HepG2 (cell line): ENCODE measurements around the gene ERICH6. TPM values are rescaled to one million over a fixed set of nuclear protein-coding genes. Genes with fewer than 3 reads are reported as not detected.

ENCODE experiments used
- ATAC-seq: fragments of 200-7000 bp; cut with Tn5 transposase; 3 replicates; pipeline ENCODE4 v1.9.1; 2020; ENCODE audit warnings: mild to moderate bottlenecking, moderate library complexity
- BruUV-seq: library from RNA; stranded (reverse); fragments of 400-500 nt; replicated peaks from 2 replicates; lab custom pipeline; 2021; lab: Mats Ljungman, UMichigan
- CTCF ChIA-PET: fragments of 300-600 bp; formaldehyde crosslinking; extraction: SDS; loops from one replicate; lab custom pipeline; 2021; ENCODE audit warnings: low total read pairs, inconsistent platforms, low intra/inter-chr PET ratio; lab: Yijun Ruan, JAX
- POLR2A ChIA-PET: fragments of 350-600 bp; sonication (Branson Sonifier 250); formaldehyde crosslinking; loops from one replicate; lab custom pipeline; 2020; ENCODE audit warnings: antibody characterized with exemption, inconsistent platforms; lab: Yijun Ruan, JAX
- DNase-seq: peaks from one replicate; pipeline ENCODE4 v3.0.0-alpha.2; 2015; ENCODE audit warnings: low spot score
- FAIRE-seq: peaks from 3 replicates; lab custom pipeline; 2011; peaks lifted over from hg19 to GRCh38; lab: Jason Lieb, UNC
- H2AFZ ChIP-seq: one replicate; pipeline ENCODE4 v1.6.1; 2011; ENCODE audit warnings: low read length, inconsistent platforms
- H3K27ac ChIP-seq: fragments of 300-600 bp; 3 replicates; pipeline ENCODE4 v1.8.0; 2011; ENCODE audit warnings: mixed run types, mild to moderate bottlenecking, mixed read lengths, low read length, inconsistent platforms; ENCODE audit not compliant: insufficient read depth; ENCODE audit errors: extremely low read length
- H3K27me3 ChIP-seq, 2 experiments: fragments of 200-600 bp in 1 of 2; 2 replicates in 1 of 2; 3 replicates in 1 of 2; pipeline versions ENCODE4 v1.6.0 to v1.8.0; 2011; ENCODE audit warnings: low read length in 2 of 2, mild to moderate bottlenecking in 2 of 2, moderate library complexity in 2 of 2, inconsistent platforms in 1 of 2; ENCODE audit not compliant: insufficient read depth in 2 of 2, control insufficient read depth in 1 of 2
- H3K36me3 ChIP-seq, 2 experiments: fragments of 200-600 bp in 1 of 2; replicated peaks in 1 of 2; 2 replicates in 1 of 2; 3 replicates in 1 of 2; pipeline versions ENCODE4 v1.5.1 to v1.8.0; 2011; ENCODE audit warnings: low read length in 2 of 2, inconsistent platforms in 1 of 2; ENCODE audit not compliant: insufficient read depth in 2 of 2, control insufficient read depth in 1 of 2
- H3K4me1 ChIP-seq: 2 replicates; pipeline ENCODE4 v1.5.1; 2012; ENCODE audit warnings: low read length, inconsistent platforms; ENCODE audit not compliant: insufficient read depth
- H3K4me2 ChIP-seq: 2 replicates; pipeline ENCODE4 v1.6.0; 2011; ENCODE audit warnings: low read depth, low read length, inconsistent platforms
- H3K4me3 ChIP-seq, 3 experiments: fragments of 200-600 bp in 1 of 3; sonication (generic), shearing (Covaris generic) in 1 of 3; replicated peaks in 1 of 3; 2 replicates each; pipeline ENCODE4 v1.5.1; 2011 to 2016; ENCODE audit warnings: low read length in 3 of 3, inconsistent platforms in 2 of 3, low read depth in 2 of 3, mild to moderate bottlenecking in 2 of 3, control low read depth in 1 of 3, mixed read lengths in 1 of 3; ENCODE audit not compliant: insufficient read depth in 1 of 3
- H3K79me2 ChIP-seq: one replicate; pipeline ENCODE4 v1.6.1; 2011; ENCODE audit warnings: low read length, inconsistent platforms; ENCODE audit not compliant: insufficient read depth
- H3K9ac ChIP-seq: 2 replicates; pipeline ENCODE4 v1.6.0; 2011; ENCODE audit warnings: mild to moderate bottlenecking, low read depth, low read length, inconsistent platforms; ENCODE audit not compliant: insufficient read depth
- H3K9me3 ChIP-seq: 2 replicates; pipeline ENCODE4 v1.5.1; 2012; ENCODE audit warnings: mild to moderate bottlenecking, low read length
- H4K20me1 ChIP-seq: 2 replicates; pipeline ENCODE4 v1.6.0; 2011; ENCODE audit warnings: inconsistent platforms, mild to moderate bottlenecking, low read length, moderate library complexity; ENCODE audit not compliant: insufficient read depth
- NCOA5 ChIP-seq: sonication (generic); formaldehyde crosslinking; IDR thresholded peaks from 2 replicates; pipeline ENCODE4 v1.4.0; 2020; ENCODE audit warnings: missing genetic modification reagents
- PHF8 ChIP-seq: sonication (generic); formaldehyde crosslinking; IDR thresholded peaks from 2 replicates; pipeline ENCODE4 v1.5.0; 2020; ENCODE audit warnings: missing genetic modification reagents
- SRY ChIP-seq: sonication (generic); formaldehyde crosslinking; IDR thresholded peaks from 2 replicates; pipeline ENCODE4 v1.8.0; 2022; ENCODE audit warnings: mild to moderate bottlenecking, missing genetic modification reagents
- YEATS4 ChIP-seq: sonication (generic); formaldehyde crosslinking; IDR thresholded peaks from 2 replicates; pipeline ENCODE4 v1.4.0; 2020; ENCODE audit warnings: missing genetic modification reagents, borderline replicate concordance
- ZNF230 ChIP-seq: sonication (generic); formaldehyde crosslinking; IDR thresholded peaks from 2 replicates; pipeline ENCODE4 v1.4.0; 2020; ENCODE audit warnings: mild to moderate bottlenecking, missing genetic modification reagents
- ZNF383 ChIP-seq: sonication (generic); formaldehyde crosslinking; IDR thresholded peaks from 2 replicates; pipeline ENCODE4 v1.4.0; 2020; ENCODE audit warnings: missing genetic modification reagents, mild to moderate bottlenecking, borderline replicate concordance
- ZNF432 ChIP-seq: sonication (generic); formaldehyde crosslinking; IDR thresholded peaks from 2 replicates; pipeline ENCODE4 v1.5.0; 2020; ENCODE audit warnings: missing genetic modification reagents, mild to moderate bottlenecking, borderline replicate concordance
- in situ Hi-C: cut with HindIII; loops from 2 replicates; pipeline ENCODE4 v1.10.0; 2017; ENCODE audit warnings: low pct_unique_long_range_greater_than_20kb; ENCODE audit not compliant: extremely low pct_ligation_motif_present
- intact Hi-C: fragments of 100-400 bp; cut with micrococcal nuclease; formaldehyde crosslinking; loops from one replicate; pipeline ENCODE4 v1.10.0; 2022; ENCODE audit not compliant: unreplicated experiment
- polyA plus RNA-seq, 8 experiments: library from polyadenylated mRNA; depleted of rRNA in 3 of 8; stranded (reverse) in 7 of 8; unstranded in 1 of 8; fragments of >200 nt; fragmentation: Illumina TruSeq in 4 of 8; extraction: Trizol in 4 of 8; gene quantifications; 2 replicates each; pipeline versions ENCODE4 v1.2.1 to v1.2.3, GENCODE V29; 2011 to 2016; ENCODE audit warnings: low read depth in 4 of 8, missing spikeins in 1 of 8, mixed read lengths in 1 of 8; ENCODE audit not compliant: insufficient read depth in 1 of 8
- total RNA-seq, 5 experiments: library from RNA; depleted of rRNA; stranded (reverse); fragments of >200 nt; fragmentation: Illumina TruSeq; extraction: Trizol; gene quantifications; 2 replicates each; pipeline ENCODE4 v1.2.3, GENCODE V29; 2016; ENCODE audit warnings: low read depth in 1 of 5
- TF ChIP-seq, protein P1 (sequence below): sonication (generic); formaldehyde crosslinking; IDR thresholded peaks from 2 replicates; pipeline ENCODE4 v1.5.0; 2020; ENCODE audit warnings: missing genetic modification reagents
- TF ChIP-seq, protein P2 (sequence below): IDR thresholded peaks from 2 replicates; pipeline ENCODE4 v1.6.1; 2016; ENCODE audit warnings: low read depth, control low read depth

The ERICH6 gene
- total and polyA plus RNA-seq, 2 of the 13 experiments (the other 11 are each of a cell fraction or from before 2014, with no cell fraction given): 0.03 TPM; not detected in 1

DNA sequence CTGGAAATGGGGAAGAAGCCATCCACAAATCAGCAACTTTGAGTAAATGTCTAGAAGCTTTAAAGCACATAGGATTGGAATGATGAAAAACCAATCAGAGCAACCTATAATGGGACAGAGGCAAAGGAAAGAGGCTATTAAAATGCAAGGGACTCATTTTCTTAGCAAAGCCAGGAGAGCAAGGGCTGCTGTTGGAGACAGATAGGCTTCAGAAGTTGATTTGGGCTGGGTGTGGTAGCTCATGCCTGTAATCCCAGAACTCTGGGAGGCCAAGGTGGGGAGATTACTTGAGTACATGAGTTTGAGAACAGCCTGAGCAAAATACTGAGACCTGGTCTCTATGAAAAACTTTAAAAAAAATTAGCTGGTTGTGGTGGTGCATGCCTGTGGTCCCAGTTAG lies 16.1 kb downstream of the ERICH6 start:
- Histone ChIP-seq H4K20me1 (no peaks in the 10 kb centered on the region), H3K4me2 (no peak overlapping the region), H2AFZ (no peak overlapping the region), H3K27ac (no peak overlapping the region), H3K9me3 (peaks cover 8% of the 10 kb centered on the region), H3K36me3 (no peaks in the 10 kb centered on the region), H3K9ac (no peak overlapping the region), H3K4me1 (no peaks in the 10 kb centered on the region), H3K4me3 (no peak overlapping the region), H3K27me3 (no peaks in the 10 kb centered on the region; a peak in 1 of 5 replicates), H3K79me2 (no peaks in the 10 kb centered on the region)
- FAIRE-seq: no peak
- ChIA-PET POLR2A (no interaction called here), CTCF (no interaction called here)
- no peak for DNase-seq
- in situ Hi-C loops (no loop called here), intact Hi-C loops (no loop called here)
- TF ChIP-seq SRY (CRISPR knock-in tag) (no peak), NCOA5 (no peak)
- TF ChIP-seq, protein P1, sequence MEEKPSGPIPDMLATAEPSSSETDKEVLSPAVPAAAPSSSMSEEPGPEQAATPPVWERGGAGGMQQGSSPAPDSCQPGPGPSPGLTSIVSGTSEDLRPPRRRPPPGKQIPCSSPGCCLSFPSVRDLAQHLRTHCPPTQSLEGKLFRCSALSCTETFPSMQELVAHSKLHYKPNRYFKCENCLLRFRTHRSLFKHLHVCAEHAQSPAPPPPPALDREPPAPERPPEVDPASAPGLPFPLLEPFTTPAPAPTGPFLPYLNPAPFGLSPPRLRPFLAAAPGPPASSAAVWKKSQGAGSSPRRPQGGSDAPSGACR (CRISPR knock-in tag): no peak
- TF ChIP-seq, protein P2, sequence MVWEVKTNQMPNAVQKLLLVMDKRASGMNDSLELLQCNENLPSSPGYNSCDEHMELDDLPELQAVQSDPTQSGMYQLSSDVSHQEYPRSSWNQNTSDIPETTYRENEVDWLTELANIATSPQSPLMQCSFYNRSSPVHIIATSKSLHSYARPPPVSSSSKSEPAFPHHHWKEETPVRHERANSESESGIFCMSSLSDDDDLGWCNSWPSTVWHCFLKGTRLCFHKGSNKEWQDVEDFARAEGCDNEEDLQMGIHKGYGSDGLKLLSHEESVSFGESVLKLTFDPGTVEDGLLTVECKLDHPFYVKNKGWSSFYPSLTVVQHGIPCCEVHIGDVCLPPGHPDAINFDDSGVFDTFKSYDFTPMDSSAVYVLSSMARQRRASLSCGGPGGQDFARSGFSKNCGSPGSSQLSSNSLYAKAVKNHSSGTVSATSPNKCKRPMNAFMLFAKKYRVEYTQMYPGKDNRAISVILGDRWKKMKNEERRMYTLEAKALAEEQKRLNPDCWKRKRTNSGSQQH (CRISPR knock-in tag): no peak
- BruUV-seq: no TSS peak
- ATAC-seq: no peak

DNA sequence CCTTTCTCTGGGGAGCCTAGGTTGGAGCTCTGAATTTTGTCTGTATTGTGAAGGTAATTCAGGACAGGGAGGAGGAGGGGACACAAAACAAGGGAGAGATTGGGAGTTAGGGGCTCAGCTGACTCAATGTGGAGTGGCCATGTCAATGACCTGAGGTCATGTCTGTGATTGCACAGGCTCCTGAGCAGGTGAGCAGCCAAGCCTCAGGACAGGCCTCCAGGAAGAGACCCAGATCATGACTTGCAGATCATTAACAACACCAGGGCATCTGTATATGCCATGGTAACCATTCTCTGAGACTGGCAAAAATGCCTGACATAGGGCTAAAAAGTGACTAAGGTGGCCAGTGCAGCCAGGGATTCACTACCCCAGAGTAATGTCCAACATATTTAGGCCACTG lies 20.9 kb downstream of the ERICH6 start:
- in situ Hi-C loops: no loop called here
- BruUV-seq: no TSS peak
- Histone ChIP-seq H2AFZ (no peak overlapping the region), H3K27me3 (no peaks in the 10 kb centered on the region; a peak in 1 of 5 replicates), H3K4me2 (no peak overlapping the region), H4K20me1 (no peaks in the 10 kb centered on the region), H3K36me3 (no peaks in the 10 kb centered on the region), H3K79me2 (no peaks in the 10 kb centered on the region), H3K9me3 (no peaks in the 10 kb centered on the region), H3K9ac (no peak overlapping the region), H3K4me3 (no peak overlapping the region), H3K27ac (no peak overlapping the region), H3K4me1 (no peaks in the 10 kb centered on the region)
- ATAC-seq (no peak), FAIRE-seq (no peak), DNase-seq (no peak)
- TF ChIP-seq ZNF432 (CRISPR knock-in tag) (no peak), PHF8 (CRISPR knock-in tag) (no peak), ZNF230 (CRISPR knock-in tag) (no peak), ZNF383 (no peak), YEATS4 (CRISPR knock-in tag) (no peak)
- CTCF ChIA-PET: no interaction called here
- POLR2A ChIA-PET: no interaction called here
- intact Hi-C loops: no loop called here
